Cortex of kidney (tissue), 1 donor: ENCODE measurements around the gene UMODL1.
"Not testable (repeated sequence)": the region's sequence is repeated elsewhere in the genome, so short reads cannot be mapped to it uniquely, and the experiment has no call there.

Experiments used
- DNase-seq: peaks from one replicate; lab custom pipeline; 2025; lab: John Stamatoyannopoulos, UW

Gene UMODL1

DNA sequence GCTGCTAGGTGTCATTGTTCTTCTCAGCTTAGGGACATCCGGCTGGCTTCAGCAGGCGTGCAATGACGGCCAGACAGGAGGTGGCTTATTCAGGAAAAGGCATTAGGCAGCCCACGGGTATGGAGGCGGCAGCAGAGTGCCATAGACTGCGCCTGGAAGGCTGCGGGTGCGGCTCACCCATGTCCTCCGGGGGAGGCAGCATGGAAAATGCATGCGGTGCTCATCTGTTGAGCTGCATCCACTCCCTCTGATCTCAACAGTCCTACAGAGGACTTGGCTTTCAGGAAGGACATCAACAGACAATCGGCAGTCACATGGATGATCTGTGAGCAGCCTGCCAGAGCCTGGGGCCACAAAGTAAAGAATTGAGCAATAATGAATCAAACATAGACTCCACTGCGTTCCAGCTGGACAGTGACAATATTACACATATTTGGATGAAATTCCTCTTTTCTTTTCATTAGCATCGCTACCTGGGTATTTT, 42.9 kb downstream of the UMODL1 start:
- DNase-seq = no peak

DNA sequence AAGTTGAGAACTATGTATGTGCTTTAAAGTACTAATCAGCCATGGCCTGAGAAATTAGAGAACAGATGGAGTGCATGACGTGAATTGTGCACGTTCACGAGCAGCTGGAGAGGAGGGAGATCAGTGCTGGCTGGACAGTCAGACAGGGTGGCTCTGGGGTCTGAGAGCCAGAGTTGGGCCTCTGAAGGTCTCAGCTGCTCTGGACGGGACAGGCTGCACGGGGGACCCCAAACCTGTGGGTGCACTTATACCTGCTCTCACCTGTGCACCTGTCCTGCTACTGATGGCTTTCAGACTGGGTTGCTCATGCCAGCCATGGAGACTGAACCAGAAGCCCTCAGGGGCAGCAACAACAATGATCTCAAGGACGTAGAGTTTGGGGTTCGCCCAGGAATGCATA, 43.5 kb downstream of the UMODL1 start:
- no peak for DNase-seq

DNA sequence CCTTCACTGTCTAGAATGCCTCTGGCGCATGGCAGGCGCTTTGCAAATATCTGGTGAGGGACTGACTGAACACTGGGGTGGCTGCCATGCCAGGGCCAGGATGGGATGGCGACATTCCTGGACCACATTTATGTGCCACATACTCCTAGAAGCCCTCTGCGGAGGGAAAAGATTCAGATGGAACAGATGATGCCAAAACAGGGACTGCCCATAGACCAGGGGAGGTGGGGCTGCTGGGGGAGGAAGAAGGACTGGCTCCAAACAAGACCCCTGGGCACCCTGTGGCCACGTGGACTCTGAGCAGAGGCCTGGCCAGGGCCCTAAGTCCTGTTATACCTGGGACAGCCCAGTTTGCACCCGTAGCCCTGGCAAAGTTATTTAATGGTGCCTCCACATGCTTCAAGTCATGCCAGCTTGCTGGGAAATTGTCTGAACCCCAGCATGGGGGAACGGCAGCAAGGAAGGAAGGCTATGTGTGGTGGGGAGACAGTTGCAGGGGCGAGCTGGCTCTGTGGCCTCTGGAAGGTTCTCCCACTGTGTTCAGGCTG, 44.1 kb downstream of the UMODL1 start:
- DNase-seq = no peak

DNA sequence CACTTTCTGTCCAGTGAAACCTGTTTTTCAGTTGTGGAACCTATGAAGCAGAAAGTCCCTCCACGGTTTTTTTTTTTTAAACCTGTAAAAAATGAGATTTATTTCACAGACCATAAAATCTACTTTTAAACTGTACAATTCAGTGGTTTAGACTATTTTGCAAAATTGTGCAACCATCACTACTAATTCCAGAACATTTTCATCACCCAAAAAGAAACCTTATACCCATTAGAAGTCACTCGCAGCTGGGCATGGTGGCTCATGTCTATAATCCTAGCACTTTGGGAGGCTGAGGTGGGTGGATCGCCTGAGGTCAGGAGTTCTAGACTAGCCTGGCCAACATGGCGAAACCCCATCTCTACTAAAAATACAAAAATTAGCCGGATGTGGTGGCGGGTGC, 45.4 kb downstream of the UMODL1 start:
- DNase-seq = not testable (repeated sequence)

DNA sequence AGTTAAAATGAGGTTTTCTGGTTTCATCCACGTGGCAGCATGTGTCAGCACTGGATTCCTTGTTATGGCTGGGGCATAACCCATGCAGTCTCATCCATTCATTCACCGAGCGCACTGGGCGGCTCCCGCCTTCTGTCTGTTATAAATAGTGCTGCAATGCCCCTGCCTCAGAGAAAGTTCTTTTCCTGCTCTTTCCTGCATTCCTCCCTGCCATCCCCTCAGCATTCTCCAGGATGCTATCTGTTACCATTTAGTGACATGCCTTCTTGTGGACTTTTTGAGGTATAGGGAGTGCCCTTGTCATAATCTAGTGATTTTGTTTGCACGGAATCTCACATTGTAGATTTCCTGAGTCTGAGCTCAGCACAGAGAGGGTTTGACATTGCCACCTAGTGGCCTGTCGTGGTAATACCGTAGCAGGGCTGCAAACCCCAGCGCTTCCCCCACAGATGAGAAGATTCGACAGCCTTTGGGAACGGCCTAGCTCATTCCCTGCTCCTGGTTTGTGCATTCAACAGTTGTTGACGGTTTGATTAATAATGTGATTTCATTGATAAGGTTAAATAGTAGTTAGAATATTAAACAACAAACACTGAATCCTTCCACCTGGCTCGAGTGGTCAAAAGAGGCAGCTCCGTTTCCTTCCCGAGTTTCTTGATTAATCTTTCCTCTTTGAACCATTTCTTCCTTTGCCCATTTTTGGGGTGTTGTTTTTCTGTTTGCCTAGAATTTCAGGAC, 46.3 kb downstream of the UMODL1 start:
- DNase-seq = no peak

DNA sequence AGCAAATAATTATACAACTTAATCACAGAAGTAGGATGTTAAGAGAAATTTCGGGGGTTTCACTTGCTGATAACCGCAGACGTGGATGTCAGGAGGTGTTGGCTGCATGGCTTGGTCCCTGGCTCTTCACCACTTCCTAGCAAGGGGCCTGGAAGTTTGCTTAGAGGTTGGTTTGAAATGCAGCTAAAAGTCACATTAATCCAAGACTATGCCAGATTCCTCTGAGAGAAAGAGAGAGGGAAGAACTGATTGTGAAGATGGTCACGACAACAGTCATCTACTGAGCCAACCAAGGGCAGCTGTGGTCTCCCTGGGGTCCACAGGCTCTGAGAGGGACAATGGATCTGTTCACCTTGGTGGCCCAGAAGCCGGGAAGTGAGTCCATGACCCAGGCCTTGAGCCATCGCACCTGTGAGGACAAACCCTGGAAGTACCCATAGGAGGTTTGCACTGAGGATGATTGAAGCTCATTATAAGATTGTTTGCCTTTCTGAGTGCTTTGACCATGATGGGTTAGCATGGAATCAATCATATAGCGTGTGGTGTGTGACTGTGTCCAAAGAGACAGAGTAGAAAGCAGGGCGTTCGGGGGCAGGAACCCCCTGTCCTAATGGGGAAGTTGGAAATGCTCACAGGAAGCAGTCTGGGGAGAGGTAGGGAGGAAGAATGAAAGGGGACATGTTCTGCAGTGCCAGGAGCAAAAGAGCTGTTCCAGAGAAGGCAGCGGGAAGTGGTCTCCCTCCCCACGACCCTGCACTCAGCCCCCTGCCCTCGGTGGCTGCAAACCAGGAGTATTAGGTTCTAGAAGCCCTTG, 47.1 kb downstream of the UMODL1 start:
- DNase-seq = no peak

DNA sequence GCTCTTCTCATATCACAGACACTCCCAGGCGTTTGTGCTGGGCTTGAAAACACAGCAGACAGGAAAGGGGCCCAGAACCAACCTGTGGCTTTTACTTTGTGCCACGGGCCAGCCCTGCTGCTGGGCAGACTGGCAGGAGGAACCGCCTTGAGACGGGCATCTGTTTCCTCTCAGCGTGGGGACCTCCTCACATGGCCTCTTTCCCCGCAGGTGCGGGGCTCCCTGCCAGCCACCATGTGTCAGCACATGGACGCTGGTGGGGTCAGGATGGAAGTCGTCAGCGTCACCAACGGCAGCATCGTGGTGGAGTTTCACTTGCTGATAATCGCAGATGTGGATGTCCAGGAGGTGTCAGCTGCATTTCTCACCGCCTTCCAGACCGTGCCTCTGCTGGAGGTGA, 47.8 kb downstream of the UMODL1 start:
- no peak for DNase-seq

DNA sequence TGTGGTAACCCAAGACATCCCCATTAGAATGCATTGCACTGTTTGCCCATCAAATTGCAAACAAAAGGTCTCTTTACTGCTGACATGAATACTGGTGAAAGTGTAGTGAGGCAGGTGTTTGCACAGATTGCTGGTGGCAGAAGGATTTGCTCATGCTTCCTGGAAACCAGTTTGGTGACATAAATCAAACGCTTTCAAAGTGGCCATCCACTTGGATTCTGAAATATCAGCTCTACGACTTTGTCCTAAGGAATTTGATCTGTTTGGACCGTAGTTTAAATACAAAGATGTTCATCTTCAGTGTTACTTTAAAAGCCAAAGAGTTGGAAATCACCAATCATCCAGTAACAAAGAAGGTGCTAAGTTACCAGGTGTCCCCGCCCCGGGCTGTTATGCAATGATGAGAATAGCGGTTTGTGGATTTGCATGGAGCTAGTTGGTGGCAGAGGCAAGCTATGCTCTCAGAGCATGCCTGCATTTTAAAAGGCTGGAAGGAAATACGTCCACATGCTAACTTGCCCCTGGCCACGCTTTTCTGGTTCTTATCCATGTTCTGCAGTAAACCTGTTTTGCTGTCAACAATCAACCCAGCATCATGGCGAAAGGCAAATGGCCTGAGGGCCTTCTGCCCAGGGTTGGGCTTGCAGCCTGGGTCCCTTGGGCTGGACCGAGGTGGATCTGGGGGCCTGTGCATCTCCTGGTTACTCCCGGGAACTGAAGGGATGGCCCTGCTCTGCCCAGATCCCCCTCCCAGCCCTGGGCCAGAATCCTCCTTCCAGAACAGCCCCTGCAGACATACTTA, 49.2 kb downstream of the UMODL1 start:
- DNase-seq = no peak

DNA sequence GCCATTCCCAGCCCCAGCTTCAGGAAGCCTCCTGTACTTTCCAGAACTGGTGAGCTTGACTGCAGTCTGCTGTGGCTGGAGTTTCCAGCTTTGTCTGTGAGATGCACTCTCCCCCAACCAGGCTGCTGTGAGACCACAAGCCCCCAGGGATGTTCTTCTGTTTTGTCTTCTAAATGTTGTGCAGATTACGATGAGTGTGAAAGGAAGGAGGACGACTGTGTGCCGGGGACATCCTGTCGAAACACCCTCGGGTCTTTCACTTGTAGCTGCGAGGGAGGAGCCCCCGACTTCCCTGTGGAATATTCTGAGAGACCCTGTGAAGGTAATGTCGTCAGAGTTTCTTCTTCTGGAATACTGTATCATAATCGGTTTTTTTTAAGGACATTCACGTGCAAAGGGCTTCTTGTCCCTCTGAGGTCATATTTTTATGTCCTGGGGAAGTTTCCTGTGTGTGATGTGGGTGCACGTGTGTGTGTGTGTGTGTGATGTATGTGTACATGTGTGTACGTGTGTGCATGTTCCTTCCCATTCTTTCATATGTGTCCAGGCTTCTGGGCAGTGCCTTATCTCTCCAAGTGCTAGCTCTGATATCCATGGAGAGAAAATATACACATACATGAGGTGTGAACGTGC, 49.9 kb downstream of the UMODL1 start:
- no peak for DNase-seq

DNA sequence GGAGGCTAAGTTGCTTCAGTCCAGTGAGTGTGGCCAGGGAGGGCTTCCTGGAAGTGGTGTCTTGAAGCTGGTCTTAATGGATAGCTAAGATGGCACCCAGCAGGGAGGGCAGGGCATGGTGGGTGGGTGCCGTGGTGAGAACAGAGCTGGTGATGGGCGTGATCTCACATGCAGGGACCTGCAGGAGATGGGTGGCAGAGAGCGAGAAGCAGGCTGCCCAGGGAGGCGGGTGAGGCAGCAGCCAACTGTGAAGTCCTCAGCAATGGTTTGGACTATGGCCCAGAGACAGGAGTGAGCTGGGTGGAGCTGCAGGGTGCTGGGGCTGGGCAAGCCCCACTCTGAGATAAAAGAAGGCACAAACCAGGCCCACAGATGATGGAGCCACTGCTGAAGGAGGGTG, 50.7 kb downstream of the UMODL1 start:
- DNase-seq = no peak

DNA sequence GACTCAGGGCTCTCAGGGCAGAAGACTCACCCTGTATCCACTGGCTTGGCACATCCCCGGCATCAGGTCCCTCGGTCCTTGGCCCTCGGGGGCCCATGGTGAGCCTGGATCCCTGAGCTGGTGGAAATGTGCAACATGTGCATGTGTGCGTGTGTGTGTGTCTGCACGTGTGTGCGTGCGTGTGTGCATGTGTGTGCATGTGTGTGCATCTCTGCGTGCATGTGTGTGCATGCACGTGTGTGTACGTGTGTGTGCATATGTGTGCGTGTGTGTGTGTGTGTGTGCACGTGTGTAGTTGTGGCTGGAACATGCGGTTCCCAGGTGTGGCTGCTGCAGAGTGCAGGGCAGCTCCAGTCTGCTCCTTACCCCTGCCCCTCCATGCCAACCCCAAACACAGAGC, 51.3 kb downstream of the UMODL1 start:
- DNase-seq = no peak

DNA sequence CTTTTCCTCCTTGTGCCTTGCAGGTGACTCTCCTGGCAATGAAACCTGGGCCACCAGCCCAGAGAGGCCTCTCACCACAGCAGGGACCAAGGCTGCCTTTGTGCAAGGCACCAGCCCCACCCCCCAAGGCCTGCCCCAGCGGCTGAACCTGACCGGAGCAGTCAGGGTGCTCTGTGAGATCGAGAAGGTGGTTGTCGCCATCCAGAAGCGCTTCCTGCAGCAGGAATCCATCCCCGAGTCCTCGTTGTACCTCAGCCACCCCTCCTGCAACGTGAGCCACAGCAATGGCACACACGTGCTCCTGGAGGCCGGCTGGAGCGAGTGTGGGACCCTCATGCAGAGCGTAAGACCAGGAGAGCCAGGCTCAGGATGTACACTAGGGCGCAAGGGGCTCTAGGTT, 51.7 kb downstream of the UMODL1 start:
- DNase-seq = no peak

DNA sequence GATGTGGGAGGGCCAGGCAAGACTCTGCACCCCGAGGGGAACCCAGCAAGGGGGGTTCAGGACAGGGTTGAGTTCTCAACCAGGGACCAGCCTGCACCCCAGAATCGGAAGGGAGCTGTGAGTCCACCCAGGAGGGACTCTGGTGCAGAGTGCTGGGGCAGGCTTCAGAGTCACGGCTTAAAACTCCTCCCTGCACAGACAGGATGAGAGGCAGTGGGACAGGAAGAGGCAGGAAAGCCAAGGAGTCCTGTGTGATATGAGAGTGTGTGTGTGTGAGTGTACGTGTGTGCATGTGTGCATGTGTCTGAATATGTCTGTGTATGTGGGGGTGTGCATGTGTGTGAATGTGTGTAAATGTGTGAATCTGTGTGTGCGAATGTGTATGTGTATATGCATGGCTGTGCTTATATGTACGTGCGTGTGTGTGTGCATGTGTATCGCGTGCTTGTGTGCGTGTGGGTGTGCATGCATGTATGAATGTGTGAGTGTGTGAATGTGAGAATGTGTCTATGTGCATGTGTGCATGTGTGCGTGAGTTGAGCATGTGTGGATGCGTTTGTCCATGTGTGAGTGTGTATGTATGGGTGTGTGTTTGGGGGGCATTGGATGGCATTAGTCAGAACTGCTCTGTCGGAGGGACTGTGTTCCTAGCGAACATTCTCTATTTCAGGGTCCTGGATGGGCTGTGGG, 52.2 kb downstream of the UMODL1 start:
- no peak for DNase-seq

DNA sequence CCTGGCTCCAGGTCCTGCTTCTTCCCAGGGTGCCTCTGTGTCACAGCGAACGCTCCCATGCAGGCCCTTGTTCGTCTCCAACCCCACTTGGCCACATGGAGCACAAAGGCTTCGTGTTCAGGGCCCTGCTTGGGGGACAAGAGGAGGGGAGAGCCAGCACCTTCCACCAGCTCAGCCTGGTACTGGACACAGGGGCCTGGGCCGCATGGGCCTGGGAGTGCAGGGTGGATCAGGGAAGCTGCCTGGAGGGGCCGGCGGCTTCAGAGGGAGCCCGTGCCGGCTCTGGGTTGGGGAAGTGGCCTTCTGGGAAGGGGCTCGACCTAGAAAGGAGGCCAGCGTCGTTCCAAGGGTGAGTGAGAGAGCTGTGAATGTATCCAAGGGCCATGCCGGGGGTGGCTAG, 53.0 kb downstream of the UMODL1 start:
- no peak for DNase-seq

DNA sequence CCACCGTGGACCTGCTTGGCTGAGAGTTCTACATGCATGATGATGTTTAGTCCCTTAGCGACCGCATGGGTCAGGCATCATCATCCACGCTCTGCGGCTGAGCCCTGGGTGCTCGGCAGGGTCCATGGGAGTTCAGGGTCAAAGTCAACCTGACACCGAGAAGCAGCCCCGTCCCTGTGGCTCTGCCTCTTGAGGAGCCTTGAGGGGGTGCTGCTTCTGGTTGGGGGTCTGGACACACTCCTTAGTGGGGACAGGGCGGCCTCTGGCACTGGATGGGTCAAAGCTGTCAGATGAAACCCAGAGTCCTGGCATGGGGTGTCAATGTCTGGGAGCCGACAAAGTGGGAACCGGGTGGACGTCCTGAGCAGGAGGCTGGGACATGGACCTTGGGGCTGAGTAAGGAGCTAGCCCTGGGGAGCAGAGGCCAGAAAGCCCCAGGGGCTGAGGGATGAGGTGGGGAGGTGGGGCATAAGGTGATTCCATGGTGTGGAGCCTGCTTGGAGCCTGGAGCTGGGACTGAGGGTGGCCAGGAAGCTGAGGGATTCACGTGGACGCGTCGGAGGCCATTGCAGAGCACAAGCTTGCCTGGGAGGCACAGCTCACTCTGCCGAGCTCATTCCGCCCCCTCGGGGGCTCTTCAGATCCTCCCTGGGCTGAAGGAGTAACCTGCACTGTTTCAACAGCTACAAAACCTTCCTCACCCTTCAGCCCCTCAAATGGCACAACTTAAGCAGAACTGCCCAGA, 53.9 kb downstream of the UMODL1 start:
- DNase-seq = no peak

DNA sequence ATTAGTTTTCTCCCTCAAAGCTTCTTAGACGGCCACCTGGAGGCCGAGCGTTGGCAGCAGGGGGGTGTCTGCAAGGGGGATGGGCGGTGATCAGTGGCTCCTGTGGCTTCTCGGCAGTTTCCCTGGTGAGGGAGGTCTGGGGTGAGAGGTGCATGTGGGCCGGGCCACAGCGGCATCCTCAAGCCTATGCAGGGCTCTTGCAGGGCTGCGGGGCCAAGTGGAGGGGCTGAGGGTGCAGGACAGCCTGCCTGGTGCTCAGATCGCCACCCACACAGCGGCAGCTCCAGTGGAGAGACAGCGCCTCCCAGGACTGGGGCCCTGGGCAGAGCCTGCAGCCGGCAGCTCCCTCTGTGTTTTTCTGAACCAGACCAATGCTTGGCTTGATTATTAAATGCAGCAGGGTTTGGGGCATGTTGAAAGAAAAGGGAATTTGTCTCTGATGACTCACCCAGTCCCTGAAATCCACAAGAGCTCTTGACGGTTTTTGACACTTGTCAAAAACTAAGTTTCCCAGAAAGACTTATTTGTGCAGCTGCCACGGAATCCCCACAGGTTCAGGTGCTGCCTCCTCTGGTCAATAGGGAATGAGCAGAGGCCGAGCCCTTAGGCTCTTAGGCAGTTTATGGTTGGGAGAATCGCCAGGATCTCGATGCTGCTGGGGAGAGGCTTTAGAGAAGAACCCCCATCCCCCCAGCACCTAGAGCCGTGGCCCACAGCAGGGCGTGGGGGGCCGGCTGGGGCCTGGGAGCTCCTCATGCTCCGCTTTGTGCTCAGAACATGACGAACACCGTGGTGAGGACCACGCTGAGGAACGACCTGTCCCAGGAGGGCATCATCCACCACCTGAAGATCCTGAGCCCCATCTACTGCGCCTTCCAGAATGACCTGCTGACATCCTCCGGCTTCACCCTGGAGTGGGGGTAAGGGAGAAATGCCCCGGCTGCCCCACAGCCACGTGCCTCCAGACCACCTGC, 54.7 kb downstream of the UMODL1 start:
- DNase-seq = no peak

DNA sequence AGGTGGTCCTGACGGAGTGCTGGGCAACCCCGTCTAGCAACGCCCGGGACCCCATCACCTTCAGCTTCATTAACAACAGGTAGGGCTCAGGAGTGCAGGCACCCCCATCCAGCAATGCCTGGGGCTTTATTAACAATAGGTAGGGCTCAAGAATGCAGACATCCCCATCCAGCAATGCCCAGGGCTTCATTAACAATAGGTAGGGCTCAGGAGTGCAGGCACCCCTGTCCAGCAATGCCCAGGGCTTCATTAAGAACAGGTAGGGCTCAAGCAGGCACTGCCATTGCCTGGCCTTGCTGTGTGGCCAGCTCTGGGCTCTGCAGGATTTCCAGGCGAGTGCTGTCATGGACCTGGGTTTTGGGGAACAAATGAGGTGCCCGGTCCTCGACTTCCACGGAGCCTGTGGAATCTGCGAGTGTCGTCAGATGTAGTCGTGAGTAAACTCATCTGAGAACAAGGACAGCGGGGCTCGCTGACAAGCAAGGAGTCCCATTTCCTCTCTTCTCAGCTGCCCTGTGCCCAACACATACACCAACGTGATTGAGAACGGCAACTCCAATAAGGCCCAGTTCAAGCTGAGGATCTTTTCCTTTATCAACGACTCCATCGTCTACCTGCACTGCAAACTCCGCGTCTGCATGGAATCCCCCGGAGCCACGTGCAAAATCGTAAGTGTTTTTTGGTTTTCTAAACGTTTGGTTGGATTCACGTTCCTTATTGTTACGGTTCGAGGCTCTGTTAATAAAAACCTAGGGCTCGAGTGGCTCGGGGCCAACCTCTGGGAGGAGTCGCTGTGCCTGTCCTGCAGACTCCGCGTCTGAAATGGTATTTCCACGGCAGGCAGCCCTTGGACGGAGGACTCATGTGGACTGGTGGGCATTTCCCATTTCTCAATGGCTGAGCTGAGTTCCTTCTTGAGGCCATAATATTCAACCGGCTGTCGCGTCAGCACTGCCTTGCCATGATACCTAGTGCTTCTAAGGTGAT, 56.3 kb downstream of the UMODL1 start:
- no peak for DNase-seq
